HG03196 (cell line): Measurements from ENCODE around the gene PROC.

Experiments
- ATAC-seq: cut with Tn5 transposase; IDR thresholded peaks from one replicate; pipeline ENCODE4 v1.9.1; 2021; ENCODE audit not compliant: unreplicated experiment

The PROC gene

GRCh38 chr2:127418300-127419111 lies at the start of gene PROC:
PROC (plus strand) TSS chr2:127418427; CDS start chr2:127419943, 1,516 bp downstream.
- no peak for ATAC-seq

GRCh38 chr2:127370010-127370409 lies 48.2 kb upstream of the PROC start:
- ATAC-seq = no peak

GRCh38 chr2:127371037-127371436 lies 47.2 kb upstream of the PROC start:
- no peak for ATAC-seq

- no peak for ATAC-seq
These were observed 44.7 kb upstream of the PROC start for GRCh38 chr2:127373362-127374083.

- ATAC-seq = no peak
These were observed 42.0 kb upstream of the PROC start for GRCh38 chr2:127376257-127376656.

GRCh38 chr2:127377262-127377661 lies 41.0 kb upstream of the PROC start:
- no peak for ATAC-seq

- ATAC-seq = no peak
These were observed 39.5 kb upstream of the PROC start for GRCh38 chr2:127378720-127379119.

GRCh38 chr2:127379712-127380355 lies 38.4 kb upstream of the PROC start:
- ATAC-seq = peak; percentile 64

- no peak for ATAC-seq
These were observed 36.5 kb upstream of the PROC start for GRCh38 chr2:127381762-127382161.

- no peak for ATAC-seq
These were observed 35.4 kb upstream of the PROC start for GRCh38 chr2:127382831-127383230.

- ATAC-seq = no peak
These were observed 33.7 kb upstream of the PROC start for GRCh38 chr2:127384529-127384928.

GRCh38 chr2:127386246-127386645 lies 32.0 kb upstream of the PROC start:
- no peak for ATAC-seq

GRCh38 chr2:127386764-127387654 lies 31.2 kb upstream of the PROC start:
- peak; percentile 62 for ATAC-seq

- ATAC-seq = peak; percentile 71
These were observed 30.4 kb upstream of the PROC start, which contains the start of gene MAP3K2 for GRCh38 chr2:127387655-127388422. MAP3K2 (minus strand) TSS chr2:127387975; CDS start chr2:127343129, 44,846 bp downstream.

- peak; percentile 12 for ATAC-seq
These were observed 29.6 kb upstream of the PROC start for GRCh38 chr2:127388423-127389164.

GRCh38 chr2:127389778-127390435 lies 28.3 kb upstream of the PROC start:
- no peak for ATAC-seq

- no peak for ATAC-seq
These were observed 25.9 kb upstream of the PROC start for GRCh38 chr2:127392133-127392827.
